Epithelial cell of esophagus (primary cell): Measurements from ENCODE around the gene SUSD2.
"Not testable (repeated sequence)": the region's sequence is repeated elsewhere in the genome, so short reads cannot be mapped to it uniquely, and the experiment has no call there.

Source experiments
- DNase-seq: peaks from one replicate; pipeline ENCODE4 v3.0.0; 2010; ENCODE audit warnings: low read depth
- H3K4me3 ChIP-seq: 2 replicates; pipeline ENCODE4 v1.5.1; 2011; ENCODE audit warnings: mild to moderate bottlenecking, low read length, control low read depth
- TF ChIP-seq, protein P1 (sequence below): IDR thresholded peaks from 2 replicates; pipeline ENCODE4 v1.5.1; 2011; ENCODE audit warnings: low read depth, mild to moderate bottlenecking, low read length, control low read depth, inconsistent platforms; ENCODE audit not compliant: insufficient read depth; ENCODE audit errors: missing control alignments

Gene SUSD2

DNA sequence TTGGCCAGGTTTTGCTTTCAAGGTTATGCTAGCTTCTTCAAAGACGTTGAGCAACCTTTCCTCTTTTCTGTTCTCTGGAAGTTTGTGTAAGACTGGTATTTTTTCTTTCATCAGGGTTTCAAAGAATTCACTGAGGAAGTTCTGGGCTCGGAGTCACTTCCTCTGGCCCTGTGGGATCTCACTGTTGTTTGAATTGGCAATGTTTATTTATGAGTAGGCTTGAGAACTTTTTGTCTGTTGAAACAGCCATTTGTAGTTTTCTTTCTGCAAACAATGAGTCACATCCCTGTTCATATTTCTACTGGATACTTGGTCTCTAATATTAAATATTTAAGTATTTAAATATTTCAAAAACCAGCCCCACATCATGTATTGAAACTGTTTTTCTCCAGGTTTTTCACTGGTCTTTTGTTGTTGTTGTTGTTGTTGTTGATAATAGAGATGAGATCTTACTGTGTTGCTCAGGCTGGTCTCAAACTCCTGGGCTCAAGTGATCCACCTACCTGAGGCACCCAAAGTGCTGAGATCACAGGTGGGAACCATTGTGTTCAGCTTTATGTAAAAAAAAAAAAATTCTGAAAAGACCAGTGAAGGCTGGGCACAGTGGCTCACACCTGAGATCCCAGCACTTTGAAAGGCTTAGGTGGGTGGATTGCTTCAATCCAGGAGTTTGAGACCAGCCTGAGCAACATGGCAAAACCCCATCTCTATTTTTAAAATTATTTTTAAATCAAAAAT, 26.9 kb downstream of the SUSD2 start:
- H3K4me3 ChIP-seq: no peak overlapping the region
- TF ChIP-seq, protein P1, sequence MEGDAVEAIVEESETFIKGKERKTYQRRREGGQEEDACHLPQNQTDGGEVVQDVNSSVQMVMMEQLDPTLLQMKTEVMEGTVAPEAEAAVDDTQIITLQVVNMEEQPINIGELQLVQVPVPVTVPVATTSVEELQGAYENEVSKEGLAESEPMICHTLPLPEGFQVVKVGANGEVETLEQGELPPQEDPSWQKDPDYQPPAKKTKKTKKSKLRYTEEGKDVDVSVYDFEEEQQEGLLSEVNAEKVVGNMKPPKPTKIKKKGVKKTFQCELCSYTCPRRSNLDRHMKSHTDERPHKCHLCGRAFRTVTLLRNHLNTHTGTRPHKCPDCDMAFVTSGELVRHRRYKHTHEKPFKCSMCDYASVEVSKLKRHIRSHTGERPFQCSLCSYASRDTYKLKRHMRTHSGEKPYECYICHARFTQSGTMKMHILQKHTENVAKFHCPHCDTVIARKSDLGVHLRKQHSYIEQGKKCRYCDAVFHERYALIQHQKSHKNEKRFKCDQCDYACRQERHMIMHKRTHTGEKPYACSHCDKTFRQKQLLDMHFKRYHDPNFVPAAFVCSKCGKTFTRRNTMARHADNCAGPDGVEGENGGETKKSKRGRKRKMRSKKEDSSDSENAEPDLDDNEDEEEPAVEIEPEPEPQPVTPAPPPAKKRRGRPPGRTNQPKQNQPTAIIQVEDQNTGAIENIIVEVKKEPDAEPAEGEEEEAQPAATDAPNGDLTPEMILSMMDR: no peak
- DNase-seq: peak; percentile 97

DNA sequence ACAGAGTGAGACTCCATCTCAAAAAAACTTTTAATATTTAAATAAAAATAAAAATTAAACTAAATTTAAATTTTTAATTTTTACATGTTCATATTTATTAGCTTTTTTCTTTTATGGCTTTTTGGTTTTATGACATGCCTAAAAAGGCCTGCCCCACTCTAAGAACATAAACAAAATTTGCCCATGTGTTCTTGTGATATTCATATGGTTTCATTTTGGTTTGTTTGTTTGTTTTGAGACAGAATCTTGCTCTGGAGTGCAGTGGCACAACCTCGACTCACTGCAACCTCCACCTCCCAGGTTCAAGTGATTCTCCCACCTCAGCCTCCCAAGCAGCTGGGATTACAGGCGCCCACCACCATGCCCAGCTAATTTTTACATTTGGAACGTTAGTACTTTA, 27.7 kb downstream of the SUSD2 start:
- no peak for DNase-seq
- TF ChIP-seq, protein P1: no peak

DNA sequence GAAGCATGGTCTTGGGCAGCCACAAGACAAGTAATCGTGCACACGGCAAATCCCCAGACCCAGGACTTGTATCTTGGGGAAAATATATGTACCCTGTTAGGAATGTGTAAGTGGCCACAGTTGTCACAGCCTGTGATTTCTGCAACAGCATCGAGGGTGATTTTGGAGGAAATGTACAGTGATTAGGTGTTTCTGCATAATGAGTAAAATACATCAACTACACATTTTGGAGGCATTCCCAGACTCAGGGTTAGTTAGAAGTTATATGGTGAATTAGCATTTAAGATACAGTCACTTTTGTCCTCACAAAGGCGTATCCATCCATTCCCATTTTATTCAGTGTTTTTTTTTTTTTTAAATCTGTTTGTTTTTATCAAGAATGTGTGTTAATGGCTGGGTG, 28.4 kb downstream of the SUSD2 start:
- TF ChIP-seq, protein P1: no peak
- no peak overlapping the region for H3K4me3 ChIP-seq
- no peak for DNase-seq

More for the DNA sequence above, 27.7 kb downstream of the SUSD2 start:
- no peak overlapping the region for H3K4me3 ChIP-seq

DNA sequence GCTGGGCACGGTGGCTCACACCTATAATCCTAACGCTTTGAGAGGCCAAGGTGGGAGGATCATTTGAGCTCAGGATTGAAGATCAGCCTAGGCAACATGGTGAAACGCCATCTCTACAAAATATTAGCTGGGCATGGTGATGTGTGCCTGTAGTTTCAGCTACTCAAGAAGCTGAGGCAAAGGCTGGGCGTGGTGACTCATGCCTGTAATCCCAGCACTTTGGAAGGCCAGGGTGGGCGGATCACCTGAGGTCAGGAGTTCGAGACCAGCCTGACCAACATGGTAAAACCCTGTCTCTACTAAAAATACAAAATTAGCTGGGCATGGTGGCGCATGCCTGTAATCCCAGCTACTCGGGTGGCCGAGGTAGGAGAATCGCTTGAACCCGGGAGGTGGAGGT, 29.1 kb downstream of the SUSD2 start:
- peak; percentile 32 for DNase-seq
- H3K4me3 ChIP-seq: not testable (repeated sequence)

DNA sequence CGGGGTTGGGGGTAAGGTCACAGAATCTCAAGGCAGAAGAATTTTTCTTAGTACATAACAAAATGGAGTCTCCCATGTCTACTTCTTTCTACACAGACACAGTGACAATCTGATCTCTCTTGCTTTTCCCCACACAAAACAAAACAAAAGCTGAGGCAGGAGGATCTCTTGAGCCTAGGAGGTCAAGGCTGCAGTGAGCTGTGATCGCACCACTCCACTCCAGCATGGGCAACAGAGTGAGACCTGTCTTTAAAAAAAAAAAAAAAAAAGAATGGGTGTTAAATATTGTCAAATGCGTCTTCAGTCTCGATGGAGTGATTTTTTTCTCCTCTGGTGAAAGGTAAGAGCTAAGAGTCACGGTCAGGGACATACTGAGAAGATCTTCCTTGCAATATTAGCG, 30.4 kb downstream of the SUSD2 start:
- DNase-seq, H3K4me3 ChIP-seq: not testable (repeated sequence)

DNA sequence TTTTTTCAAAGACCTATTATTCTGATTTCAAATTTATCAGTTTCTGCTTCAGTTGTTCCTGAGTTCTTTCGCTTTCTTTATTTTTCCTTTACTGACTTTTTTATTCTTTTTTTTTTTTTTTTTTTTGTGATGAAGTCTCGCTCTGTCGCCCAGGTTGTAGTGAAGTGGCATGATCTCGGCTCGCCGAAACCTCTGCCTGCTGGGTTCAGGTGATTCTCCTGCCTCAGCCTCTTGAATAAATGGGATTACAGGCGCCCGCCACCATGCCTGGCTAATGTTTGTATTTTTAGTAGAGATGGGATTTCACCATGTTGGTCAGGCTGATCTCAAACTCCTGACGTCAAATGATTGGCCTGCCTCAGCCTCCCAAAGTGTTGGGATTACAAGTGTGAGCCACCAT, 31.8 kb downstream of the SUSD2 start:
- DNase-seq, H3K4me3 ChIP-seq: not testable (repeated sequence)

DNA sequence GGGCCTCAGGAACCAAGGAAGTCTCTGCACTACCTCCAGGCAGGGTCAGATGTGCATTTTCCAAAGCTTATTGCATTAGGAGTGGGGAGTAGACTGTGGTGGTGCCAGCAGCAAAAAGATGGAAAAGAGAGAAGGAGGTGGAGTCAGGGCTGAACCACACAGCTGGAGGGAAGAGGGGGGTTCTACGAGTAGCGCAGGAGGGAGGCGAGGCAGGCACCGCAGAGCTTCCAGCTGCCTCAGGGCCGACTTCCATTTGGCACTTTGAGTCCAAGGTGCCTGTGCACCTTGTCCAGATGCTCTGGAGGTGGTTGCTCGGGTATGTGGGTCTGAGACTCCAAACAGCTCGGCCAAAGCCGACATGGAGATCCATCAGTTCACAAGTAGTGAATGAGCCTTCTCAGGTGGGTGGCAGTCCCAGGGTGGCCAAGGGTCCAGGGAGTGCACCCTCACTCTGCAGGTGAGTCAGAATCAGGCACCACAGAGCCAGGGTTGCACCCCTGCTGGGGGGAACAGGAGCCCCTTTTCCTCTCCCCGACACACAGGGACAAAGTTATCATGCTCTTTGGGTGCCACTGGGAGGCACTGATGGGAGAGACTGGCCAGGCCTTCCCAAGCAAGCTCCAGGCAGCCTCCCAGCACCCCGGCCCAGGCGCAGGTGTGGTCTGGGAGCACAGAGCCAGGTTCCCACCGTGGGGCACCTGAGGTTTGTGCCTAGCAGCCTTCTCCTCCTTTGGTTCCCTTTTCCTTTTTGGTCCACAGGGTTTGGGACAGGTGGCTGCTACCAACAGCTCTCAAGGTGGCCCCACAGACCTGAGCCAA, 33.4 kb downstream of the SUSD2 start:
- TF ChIP-seq, protein P1: no peak
- no peak overlapping the region for H3K4me3 ChIP-seq
- no peak for DNase-seq

DNA sequence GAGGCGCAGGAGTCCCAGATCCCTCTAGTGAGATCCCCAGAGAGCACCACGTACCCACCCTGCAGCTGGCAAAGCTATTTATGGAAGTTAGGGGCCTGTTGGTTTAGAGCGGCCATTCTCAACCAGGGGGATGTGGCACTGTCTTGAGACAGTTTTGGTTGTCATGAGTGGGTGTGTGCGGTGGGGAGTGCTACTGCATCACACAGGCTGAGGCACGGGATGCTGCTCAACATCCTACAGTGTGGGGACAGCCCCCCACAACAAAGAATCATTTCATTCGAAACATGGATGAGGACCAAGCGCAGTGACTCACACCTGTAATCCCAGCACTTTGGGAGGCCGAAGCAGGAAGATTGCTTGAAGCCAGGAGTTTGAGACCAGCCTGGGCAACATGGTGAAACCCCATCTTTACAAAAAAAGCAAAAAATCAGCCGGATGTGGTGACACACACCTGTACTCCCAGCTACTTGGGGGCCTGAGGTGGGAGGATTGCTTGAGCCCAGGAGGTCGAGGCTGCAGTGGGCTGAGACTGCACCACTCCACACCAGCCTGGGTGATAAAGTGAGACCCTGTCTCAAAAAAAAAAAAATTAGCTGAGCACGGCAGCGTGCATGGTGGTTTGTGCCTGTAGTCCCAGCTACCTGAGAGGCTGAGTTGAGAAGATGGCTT, 35.4 kb downstream of the SUSD2 start:
- no peak overlapping the region for H3K4me3 ChIP-seq
- TF ChIP-seq, protein P1: no peak
- no peak for DNase-seq
